ENCODE results near the gene TNRC6C.
"Not testable (repeated sequence)": the region's sequence is repeated elsewhere in the genome, so short reads cannot be mapped to it uniquely, and the experiment has no call there.

The TNRC6C gene

GRCh38 chr17:78114831-78115723, 156.6 kb downstream of the TNRC6C start:
- DNase-seq = no peak

- not testable (repeated sequence) for DNase-seq
Observed at GRCh38 chr17:78115803-78116202, 157.3 kb downstream of the TNRC6C start.

- no peak for DNase-seq
Observed at GRCh38 chr17:78116411-78116810, 157.9 kb downstream of the TNRC6C start.

GRCh38 chr17:78117027-78117981, 158.8 kb downstream of the TNRC6C start:
- DNase-seq = no peak

GRCh38 chr17:78118801-78119241, 160.3 kb downstream of the TNRC6C start:
- no peak for DNase-seq

- DNase-seq = no peak
Observed at GRCh38 chr17:78120537-78120936, 162.0 kb downstream of the TNRC6C start.

- no peak for DNase-seq
Observed at GRCh38 chr17:78120971-78121800, 162.7 kb downstream of the TNRC6C start.

- no peak for DNase-seq
Observed at GRCh38 chr17:78121801-78122215, 163.3 kb downstream of the TNRC6C start.

- DNase-seq = no peak
Observed at GRCh38 chr17:78122216-78122930, 163.9 kb downstream of the TNRC6C start.

- DNase-seq = no peak
Observed at GRCh38 chr17:78122931-78123249, 164.4 kb downstream of the TNRC6C start.

GRCh38 chr17:78123258-78123929, 164.9 kb downstream of the TNRC6C start:
- DNase-seq = no peak

GRCh38 chr17:78124081-78124835, 165.8 kb downstream of the TNRC6C start:
- DNase-seq = no peak

- DNase-seq = no peak
Observed at GRCh38 chr17:78124836-78125137, 166.3 kb downstream of the TNRC6C start.

GRCh38 chr17:78125138-78125913, 166.8 kb downstream of the TNRC6C start:
- no peak for DNase-seq

GRCh38 chr17:78125976-78126894, 167.7 kb downstream of the TNRC6C start:
- DNase-seq = no peak

GRCh38 chr17:78126895-78127238, 168.4 kb downstream of the TNRC6C start:
- no peak for DNase-seq

- DNase-seq = peak; percentile 62
Observed at GRCh38 chr17:78127239-78127887, 168.9 kb downstream of the TNRC6C start.

- no peak for DNase-seq
Observed at GRCh38 chr17:78127888-78128550, 169.5 kb downstream of the TNRC6C start.
